ENCODE measurements around the gene FBXO46.

- TF ChIP-seq CTCF (IDR thresholded peaks at IDR 0.05) (no peak), POLR2A (IDR thresholded peaks at IDR 0.05) (no peak), POLR2AphosphoS5 (IDR thresholded peaks at IDR 0.05) (no peak)
Observed at GRCh38 chr19:45766869-45767346, 36.2 kb upstream of the FBXO46 start.
